Activated B cell treated with CpG ODN at 0.5 μM for 24 hours (primary cell): ENCODE results near the gene LHFPL6. TPM values are rescaled to one million over a fixed set of nuclear protein-coding genes. Genes with fewer than 3 reads are reported as not detected.

Experiments
- ATAC-seq: fragments of 200-7000 bp; cut with Tn5 transposase; one replicate; pipeline ENCODE4 v1.10.0; 2021; ENCODE audit warnings: low read depth, mild to moderate bottlenecking, moderate library complexity
- CTCF ChIA-PET: fragments of 350-600 bp; sonication (Branson Sonifier 250); formaldehyde crosslinking; loops from one replicate; lab custom pipeline; 2021; ENCODE audit warnings: antibody characterized with exemption; lab: Charles Lee
- POLR2A ChIA-PET: fragments of 350-600 bp; sonication (Branson Sonifier 250); formaldehyde crosslinking; loops from one replicate; lab custom pipeline; 2021; ENCODE audit warnings: antibody characterized with exemption; lab: Charles Lee
- DNase-seq: peaks from one replicate; pipeline ENCODE4 v3.0.0; 2022
- H3K27ac Mint-ChIP-seq: one replicate; pipeline ENCODE4 v1.8.0; 2020; ENCODE audit warnings: mixed read lengths
- H3K27me3 Mint-ChIP-seq: one replicate; pipeline ENCODE4 v1.8.0; 2021; ENCODE audit warnings: mixed read lengths
- H3K36me3 Mint-ChIP-seq: one replicate; pipeline ENCODE4 v1.8.0; 2021; ENCODE audit warnings: low read depth, mixed read lengths
- H3K4me1 Mint-ChIP-seq: one replicate; pipeline ENCODE4 v1.8.0; 2021; ENCODE audit warnings: mixed read lengths
- H3K4me3 Mint-ChIP-seq: one replicate; pipeline ENCODE4 v1.8.0; 2020; ENCODE audit warnings: mild to moderate bottlenecking, mixed read lengths
- H3K9me3 Mint-ChIP-seq: one replicate; pipeline ENCODE4 v1.8.0; 2020; ENCODE audit warnings: mixed read lengths
- CTCF ChIP-seq: fragments of 200-600 bp; IDR thresholded peaks from one replicate; pipeline ENCODE4 v1.8.0; 2022; ENCODE audit warnings: antibody characterized with exemption, mild to moderate bottlenecking
- intact Hi-C: fragments of 100-400 bp; cut with micrococcal nuclease; formaldehyde crosslinking; loops from one replicate; pipeline ENCODE4 v1.15.1; 2024
- total RNA-seq: library from RNA; stranded (reverse); gene quantifications from 2 replicates; pipeline ENCODE4 v1.2.3, GENCODE V29; 2022

Gene LHFPL6
- total RNA-seq, 1 donor from 2014 or later, result 0.13 TPM

- no peak for ATAC-seq
- POLR2A ChIA-PET, result no interaction called here
Measured at GRCh38 chr13:39567569-39567968, 35.4 kb downstream of the LHFPL6 start.

GRCh38 chr13:39566216-39566869 is 36.6 kb downstream of the LHFPL6 start:
- ChIA-PET CTCF (no interaction called here), POLR2A (no interaction called here)
- intact Hi-C loops, result no loop called here
- H3K4me1 Mint-ChIP-seq, result no peaks in the 10 kb centered on the region
- TF ChIP-seq CTCF, result no peak
- no peaks in the 10 kb centered on the region for H3K9me3 Mint-ChIP-seq
- ATAC-seq (no peak), DNase-seq (no peak)
- H3K27ac Mint-ChIP-seq, result no peak overlapping the region
- no peaks in the 10 kb centered on the region for H3K36me3 Mint-ChIP-seq
- no peaks in the 10 kb centered on the region for H3K27me3 Mint-ChIP-seq
- H3K4me3 Mint-ChIP-seq, result no peak overlapping the region

More at GRCh38 chr13:39567569-39567968, 35.4 kb downstream of the LHFPL6 start:
- intact Hi-C loops, result no loop called here
- no peaks in the 10 kb centered on the region for H3K4me1 Mint-ChIP-seq
- H3K4me3 Mint-ChIP-seq, result no peak overlapping the region
- H3K27me3 Mint-ChIP-seq, result no peaks in the 10 kb centered on the region
- H3K9me3 Mint-ChIP-seq, result no peaks in the 10 kb centered on the region
- no peak overlapping the region for H3K27ac Mint-ChIP-seq
- TF ChIP-seq CTCF, result no peak
- DNase-seq, result no peak
- no peaks in the 10 kb centered on the region for H3K36me3 Mint-ChIP-seq
- CTCF ChIA-PET, result no interaction called here

GRCh38 chr13:39565036-39565949 is 37.7 kb downstream of the LHFPL6 start:
- Mint-ChIP-seq H3K4me1 (no peaks in the 10 kb centered on the region), H3K27ac (no peak overlapping the region), H3K9me3 (no peaks in the 10 kb centered on the region), H3K27me3 (no peaks in the 10 kb centered on the region), H3K4me3 (no peak overlapping the region), H3K36me3 (no peaks in the 10 kb centered on the region)
- no peak for TF ChIP-seq CTCF
- no peak for DNase-seq
- CTCF ChIA-PET, result no interaction called here
- POLR2A ChIA-PET, result no interaction called here
- ATAC-seq, result no peak
- intact Hi-C loops, result no loop called here

GRCh38 chr13:39563470-39563735 is 39.6 kb downstream of the LHFPL6 start:
- no peak for TF ChIP-seq CTCF
- Mint-ChIP-seq H3K27ac (no peak overlapping the region), H3K4me3 (no peak overlapping the region), H3K27me3 (no peaks in the 10 kb centered on the region), H3K36me3 (no peaks in the 10 kb centered on the region), H3K9me3 (no peaks in the 10 kb centered on the region), H3K4me1 (no peaks in the 10 kb centered on the region)
- intact Hi-C loops, result no loop called here
- POLR2A ChIA-PET, result no interaction called here
- no peak for ATAC-seq
- CTCF ChIA-PET, result no interaction called here
- no peak for DNase-seq

- Mint-ChIP-seq H3K27ac (no peak overlapping the region), H3K27me3 (no peaks in the 10 kb centered on the region), H3K36me3 (no peaks in the 10 kb centered on the region), H3K4me1 (no peaks in the 10 kb centered on the region), H3K9me3 (no peaks in the 10 kb centered on the region), H3K4me3 (no peak overlapping the region)
- no peak for DNase-seq
- no peak for ATAC-seq
- TF ChIP-seq CTCF, result no peak
- POLR2A ChIA-PET, result no interaction called here
- intact Hi-C loops, result no loop called here
- CTCF ChIA-PET, result no interaction called here
Measured at GRCh38 chr13:39561971-39562370, 41.0 kb downstream of the LHFPL6 start.
